BLaER1 treated with 17β-estradiol and CSF1 and Interleukin-3, amounts not matched to agents 10 nM and 100 nM (cell line): ENCODE measurements around the gene BMP4.

Experiments
- H3K27ac ChIP-seq, 11 experiments: shearing (Covaris generic); formaldehyde crosslinking; 2 replicates each; pipeline ENCODE4 v1.8.1; 2022
- H3K27me3 ChIP-seq, 11 experiments: shearing (Covaris generic); formaldehyde crosslinking; 2 replicates each; pipeline ENCODE4 v1.8.1; 2022
- H3K36me3 ChIP-seq, 11 experiments: shearing (Covaris generic); formaldehyde crosslinking; 2 replicates each; pipeline ENCODE4 v1.8.1; 2022
- H3K4me1 ChIP-seq, 10 experiments: shearing (Covaris generic); formaldehyde crosslinking; 2 replicates each; pipeline ENCODE4 v1.8.1; 2022
- H3K4me2 ChIP-seq, 11 experiments: shearing (Covaris generic); formaldehyde crosslinking; 2 replicates each; pipeline ENCODE4 v1.8.1; 2022
- H3K4me3 ChIP-seq, 10 experiments: shearing (Covaris generic); formaldehyde crosslinking; 2 replicates each; pipeline ENCODE4 v1.8.1; 2022
- H3K9ac ChIP-seq, 11 experiments: shearing (Covaris generic); formaldehyde crosslinking; 2 replicates each; pipeline ENCODE4 v1.8.1; 2022
- H3K9me3 ChIP-seq, 11 experiments: shearing (Covaris generic); formaldehyde crosslinking; replicated peaks in 1 of 11; 2 replicates each; pipeline ENCODE4 v1.8.1; 2022
- H4K20me1 ChIP-seq, 11 experiments: shearing (Covaris generic); formaldehyde crosslinking; 2 replicates each; pipeline ENCODE4 v1.8.1; 2022
- Cebpa-rat ChIP-seq, 11 experiments: shearing (Covaris generic); IDR thresholded peaks; 2 replicates each; pipeline ENCODE4 v1.8.1; 2022

BMP4 gene

DNA sequence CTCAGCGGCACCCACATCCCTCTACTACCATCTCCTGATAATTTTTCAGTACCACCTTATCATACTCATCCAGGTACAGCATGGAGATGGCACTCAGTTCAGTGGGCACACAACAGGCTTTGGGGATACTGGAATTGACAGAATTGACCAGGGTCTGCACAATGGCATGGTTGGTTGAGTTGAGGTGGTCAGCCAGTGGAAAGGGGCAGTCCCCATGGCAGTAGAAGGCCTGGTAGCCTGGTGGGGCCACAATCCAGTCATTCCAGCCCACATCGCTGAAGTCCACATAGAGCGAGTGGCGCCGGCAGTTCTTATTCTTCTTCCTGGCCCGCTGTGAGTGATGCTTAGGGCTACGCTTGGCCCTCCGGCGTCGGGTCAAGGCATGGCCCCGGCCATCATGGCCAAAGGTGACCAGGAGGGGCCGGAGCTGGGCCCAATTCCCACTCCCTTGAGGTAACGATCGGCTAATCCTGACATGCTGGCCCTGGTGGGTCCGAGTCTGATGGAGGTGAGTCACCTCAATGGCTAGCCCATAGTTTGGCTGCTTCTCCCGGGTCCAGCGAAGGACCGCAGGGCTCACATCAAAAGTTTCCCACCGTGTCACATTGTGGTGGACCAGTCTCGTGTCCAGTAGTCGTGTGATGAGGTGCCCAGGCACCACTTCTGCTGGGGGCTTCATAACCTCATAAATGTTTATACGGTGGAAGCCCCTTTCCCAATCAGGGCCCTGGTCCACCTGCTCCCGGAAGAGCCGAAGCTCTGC is 6.4 kb downstream of the BMP4 start:
- Histone ChIP-seq H3K4me2 (no peak overlapping the region), H3K9me3 (peaks cover 0 to 13% (median 4%) of the 10 kb centered on the region in 11 experiments; a peak in 10 of 22 replicates), H3K36me3 (peaks cover 0 to 37% (median 15%) of the 10 kb centered on the region in 11 experiments; a peak in 19 of 22 replicates), H4K20me1 (peaks cover 0 to 13% (median 0%) of the 10 kb centered on the region in 11 experiments; a peak in 4 of 22 replicates), H3K9ac (no peak overlapping the region), H3K4me3 (no peak overlapping the region), H3K27me3 (peaks cover 0 to 15% (median 4%) of the 10 kb centered on the region in 11 experiments; a peak in 13 of 22 replicates), H3K4me1 (peaks cover 0 to 48% (median 31%) of the 10 kb centered on the region in 10 experiments; a peak in 17 of 20 replicates), H3K27ac (no peak overlapping the region)
- no peak for TF ChIP-seq Cebpa-rat (IDR thresholded peaks at IDR 0.05)

DNA sequence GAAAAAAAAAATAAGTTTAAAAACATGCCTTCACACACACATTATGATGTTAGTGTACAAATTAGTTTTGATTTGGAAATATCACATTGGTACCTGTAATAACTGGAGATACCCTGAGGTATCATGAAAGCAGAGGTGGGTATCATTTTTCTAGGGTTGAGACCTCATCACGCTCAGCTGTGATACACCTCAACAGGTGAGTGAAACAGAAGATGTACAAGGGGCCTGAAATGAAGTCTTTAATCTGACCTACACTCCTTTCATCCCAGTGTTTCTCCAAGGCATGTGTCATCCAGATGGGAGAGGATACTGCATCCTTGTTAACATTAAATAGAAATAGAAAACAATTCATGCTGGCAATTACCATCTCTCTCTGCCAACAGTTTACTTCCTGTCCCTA is 7.4 kb downstream of the BMP4 start:
- Histone ChIP-seq H3K9me3 (peaks cover 0 to 13% (median 4%) of the 10 kb centered on the region in 11 experiments; a peak in 10 of 22 replicates), H3K4me2 (no peak overlapping the region), H3K27me3 (peaks cover 0 to 7% (median 0%) of the 10 kb centered on the region in 11 experiments; a peak in 1 of 22 replicates), H3K36me3 (peaks cover 0 to 37% (median 15%) of the 10 kb centered on the region in 11 experiments; a peak in 19 of 22 replicates), H4K20me1 (peaks cover 0 to 13% (median 0%) of the 10 kb centered on the region in 11 experiments; a peak in 3 of 22 replicates), H3K9ac (no peak overlapping the region), H3K27ac (no peak overlapping the region), H3K4me3 (no peak overlapping the region), H3K4me1 (peaks cover 0 to 41% (median 24%) of the 10 kb centered on the region in 10 experiments; a peak in 15 of 20 replicates)
- no peak for TF ChIP-seq Cebpa-rat (IDR thresholded peaks at IDR 0.05)

DNA sequence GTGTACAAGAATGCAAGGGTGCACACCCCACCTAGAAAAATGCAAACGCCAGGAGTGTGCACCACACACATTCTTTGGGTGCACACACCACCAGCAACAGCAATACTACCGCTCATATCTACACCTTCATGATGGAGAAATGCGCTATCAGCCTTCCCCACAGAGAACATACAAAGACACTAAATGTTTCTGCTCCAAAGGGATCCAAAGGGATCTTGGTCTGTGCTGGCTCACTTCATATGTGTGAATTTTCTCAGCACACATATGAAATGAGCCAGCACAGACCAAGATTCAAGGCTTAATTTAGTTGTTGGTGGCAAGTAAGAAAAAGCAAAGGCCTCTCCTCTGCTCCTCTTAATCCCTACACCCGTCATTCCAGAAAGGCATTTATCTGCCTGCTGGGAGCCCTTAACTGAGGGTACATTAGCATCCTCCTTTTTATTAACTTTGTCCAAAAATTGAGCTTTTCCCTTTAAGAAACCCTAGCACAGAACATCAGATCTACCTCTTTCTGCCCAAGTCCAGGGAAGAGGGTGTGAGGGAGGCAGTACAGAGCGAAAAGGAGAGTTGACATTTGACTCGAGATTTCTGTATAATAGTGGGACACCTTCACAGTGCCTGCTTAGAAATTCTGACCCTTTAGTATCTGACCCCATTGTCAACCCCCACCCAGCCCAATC is 8.3 kb downstream of the BMP4 start:
- Histone ChIP-seq H3K36me3 (peaks cover 0 to 37% (median 15%) of the 10 kb centered on the region in 11 experiments; a peak in 19 of 22 replicates), H3K27ac (no peak overlapping the region), H3K4me2 (peak overlapping the region in 6 of 11 experiments; percentile 27 to 60 (median 40); a peak in 11 of 22 replicates), H3K27me3 (peaks cover 0 to 7% (median 0%) of the 10 kb centered on the region in 11 experiments; a peak in 1 of 22 replicates), H3K4me3 (no peak overlapping the region), H4K20me1 (peaks cover 0 to 13% (median 0%) of the 10 kb centered on the region in 11 experiments; a peak in 3 of 22 replicates), H3K9me3 (peaks cover 0 to 13% (median 4%) of the 10 kb centered on the region in 11 experiments; a peak in 10 of 22 replicates), H3K4me1 (peaks cover 5 to 35% (median 29%) of the 10 kb centered on the region in 10 experiments; a peak in 17 of 20 replicates), H3K9ac (no peak overlapping the region)
- TF ChIP-seq Cebpa-rat (IDR thresholded peaks at IDR 0.05), result no peak

- Histone ChIP-seq H3K9me3 (peaks cover 0 to 13% (median 4%) of the 10 kb centered on the region in 11 experiments; a peak in 10 of 22 replicates), H3K27me3 (peaks cover 0 to 4% (median 0%) of the 10 kb centered on the region in 11 experiments; a peak in 1 of 22 replicates), H3K4me1 (peaks cover 1 to 28% (median 23%) of the 10 kb centered on the region in 10 experiments; a peak in 17 of 20 replicates), H4K20me1 (peaks cover 0 to 13% (median 0%) of the 10 kb centered on the region in 11 experiments; a peak in 3 of 22 replicates), H3K9ac (no peak overlapping the region), H3K4me3 (no peak overlapping the region), H3K36me3 (peaks cover 0 to 37% (median 15%) of the 10 kb centered on the region in 11 experiments; a peak in 19 of 22 replicates), H3K4me2 (peak overlapping the region in 6 of 11 experiments; percentile 27 to 60 (median 40); a peak in 11 of 22 replicates), H3K27ac (no peak overlapping the region)
- no peak for TF ChIP-seq Cebpa-rat (IDR thresholded peaks at IDR 0.05)
Observed at GRCh38 chr14:53947452-53948204, 9.0 kb downstream of the BMP4 start.

DNA sequence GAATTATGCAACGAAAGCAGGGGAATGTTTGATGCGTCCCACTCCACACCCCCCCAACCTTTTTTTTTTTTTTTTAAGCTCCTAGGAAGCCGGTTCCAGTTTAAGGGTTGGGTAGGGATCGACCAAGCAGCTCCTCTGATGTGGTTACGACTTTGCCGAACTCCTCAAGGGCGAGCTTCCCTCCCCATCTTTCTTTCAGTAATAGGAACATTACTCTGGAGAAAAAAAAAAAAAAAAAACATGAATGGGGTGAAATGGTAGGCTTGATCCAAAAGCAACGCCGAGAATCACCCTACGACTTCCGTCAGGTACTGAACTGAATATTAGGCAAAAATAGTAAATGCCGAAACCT is 9.6 kb downstream of the BMP4 start:
- Histone ChIP-seq H3K4me2 (no peak overlapping the region), H3K4me1 (peaks cover 0 to 23% (median 18%) of the 10 kb centered on the region in 10 experiments; a peak in 13 of 20 replicates), H3K9ac (no peak overlapping the region), H3K27ac (no peak overlapping the region), H4K20me1 (peaks cover 0 to 13% (median 0%) of the 10 kb centered on the region in 11 experiments; a peak in 2 of 22 replicates), H3K27me3 (no peaks in the 10 kb centered on the region), H3K4me3 (no peak overlapping the region), H3K9me3 (peaks cover 0 to 13% (median 4%) of the 10 kb centered on the region in 11 experiments; a peak in 10 of 22 replicates), H3K36me3 (peaks cover 0 to 32% (median 15%) of the 10 kb centered on the region in 11 experiments; a peak in 19 of 22 replicates)
- TF ChIP-seq Cebpa-rat (IDR thresholded peaks at IDR 0.05), result no peak

- no peak overlapping the region for H3K4me3 ChIP-seq
- H3K27ac ChIP-seq, result no peak overlapping the region
- no peak overlapping the region for H3K9ac ChIP-seq
- H3K36me3 ChIP-seq, result peaks cover 0 to 27% (median 12%) of the 10 kb centered on the region in 11 experiments; a peak in 19 of 22 replicates
- peaks cover 0 to 13% (median 0%) of the 10 kb centered on the region in 11 experiments; a peak in 2 of 22 replicates for H4K20me1 ChIP-seq
- no peak overlapping the region for H3K4me2 ChIP-seq
- H3K27me3 ChIP-seq, result no peaks in the 10 kb centered on the region
- TF ChIP-seq Cebpa-rat (IDR thresholded peaks at IDR 0.05), result no peak
- H3K4me1 ChIP-seq, result peaks cover 0 to 18% (median 13%) of the 10 kb centered on the region in 10 experiments; a peak in 13 of 20 replicates
- H3K9me3 ChIP-seq, result peaks cover 0 to 13% (median 4%) of the 10 kb centered on the region in 11 experiments; a peak in 10 of 22 replicates
Observed at GRCh38 chr14:53946404-53947093, 10.1 kb downstream of the BMP4 start.

DNA sequence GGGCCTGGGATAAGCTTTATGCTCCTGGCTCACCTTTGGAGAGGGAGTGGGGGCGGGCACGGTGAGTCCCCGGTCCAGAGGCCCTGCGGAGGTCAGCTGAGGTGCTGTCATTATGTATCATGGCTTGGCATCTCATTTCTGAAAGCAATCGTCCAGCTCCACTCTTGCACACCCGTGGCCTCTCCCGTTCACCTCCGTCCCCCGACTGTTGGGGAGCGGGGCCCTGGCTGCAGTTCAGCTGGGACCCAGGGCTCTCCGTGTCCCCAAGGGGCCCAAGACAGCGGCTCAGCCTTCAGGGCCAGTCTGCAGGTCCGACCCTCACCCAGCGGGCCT is 10.6 kb downstream of the BMP4 start:
- Histone ChIP-seq H3K4me2 (no peak overlapping the region), H3K27me3 (no peaks in the 10 kb centered on the region), H4K20me1 (0 out of 22 replicates have a peak, but pooled peaks cover 0 to 8% (median 0%) of the 10 kb centered on the region in 11 experiments), H3K9ac (no peak overlapping the region), H3K9me3 (peaks cover 0 to 13% (median 4%) of the 10 kb centered on the region in 11 experiments; a peak in 10 of 22 replicates), H3K4me3 (no peak overlapping the region), H3K36me3 (peaks cover 0 to 22% (median 12%) of the 10 kb centered on the region in 11 experiments; a peak in 18 of 22 replicates), H3K27ac (no peak overlapping the region), H3K4me1 (peaks cover 0 to 15% (median 12%) of the 10 kb centered on the region in 10 experiments; a peak in 13 of 20 replicates)
- no peak for TF ChIP-seq Cebpa-rat (IDR thresholded peaks at IDR 0.05)
